ENCODE data around the gene ARHGAP20. TPM values are rescaled to one million over a fixed set of nuclear protein-coding genes. Genes with fewer than 3 reads are reported as not detected.

Gene ARHGAP20
- total and polyA plus RNA-seq, 2 of the 8 experiments (the other 6 are each of a cell fraction or from before 2014, with no cell fraction given): 0.05 to 0.28 TPM

- TF ChIP-seq TCF12 (IDR thresholded peaks at IDR 0.05; ENCODE audit: low read depth, low read length): no peak
- TF ChIP-seq CHD1 (IDR thresholded peaks at IDR 0.05; ENCODE audit: low read depth, low read length): no peak
- no peak for TF ChIP-seq SP1 (IDR thresholded peaks at IDR 0.05; ENCODE audit: low read depth, low read length)
- no peak for TF ChIP-seq GABPA (IDR thresholded peaks at IDR 0.05; ENCODE audit: borderline replicate concordance, insufficient read depth, low read length)
- no peak for TF ChIP-seq ATF2 (IDR thresholded peaks at IDR 0.05; ENCODE audit: low read length)
- TF ChIP-seq MAX (IDR thresholded peaks at IDR 0.05): no peak
Measured at GRCh38 chr11:110689306-110689705, 22.9 kb downstream of the ARHGAP20 start (continued).

Measured in H1 (cell line).